ENCODE results near the gene ALDH3A1.

GRCh38 chr17:19702217-19702641 lies 45.9 kb downstream of the ALDH3A1 start:
- no peak for TF ChIP-seq CTCF (IDR thresholded peaks at IDR 0.05)
- TF ChIP-seq POLR2A (IDR thresholded peaks at IDR 0.05) = no peak
